ENCODE results near the gene POLR3G.

The POLR3G gene

DNA sequence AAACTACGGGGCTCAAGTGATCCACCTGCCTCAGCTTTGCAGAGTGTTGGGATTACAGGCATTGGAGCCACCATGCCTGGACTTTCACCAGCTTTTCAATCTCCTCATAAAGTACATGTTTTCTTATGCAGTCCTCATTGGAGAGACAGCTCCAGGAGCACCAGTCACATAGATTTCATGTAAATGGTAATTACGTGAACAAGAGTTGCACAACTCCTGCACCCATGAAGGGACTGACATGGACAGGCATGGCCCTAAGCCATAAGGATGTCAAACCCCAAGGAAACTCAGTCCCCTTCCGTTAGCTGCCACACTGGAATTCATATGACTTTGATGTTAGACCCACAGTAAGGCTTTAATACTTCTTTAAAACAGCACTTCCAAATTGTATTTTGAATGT lies 76.3 kb downstream of the POLR3G start:
- no peak for DNase-seq (ENCODE audit: low read depth in 2 of 2)

- DNase-seq (ENCODE audit: low read depth in 2 of 2) = no peak
Observed at GRCh38 chr5:90551376-90551775, 76.7 kb downstream of the POLR3G start.

DNA sequence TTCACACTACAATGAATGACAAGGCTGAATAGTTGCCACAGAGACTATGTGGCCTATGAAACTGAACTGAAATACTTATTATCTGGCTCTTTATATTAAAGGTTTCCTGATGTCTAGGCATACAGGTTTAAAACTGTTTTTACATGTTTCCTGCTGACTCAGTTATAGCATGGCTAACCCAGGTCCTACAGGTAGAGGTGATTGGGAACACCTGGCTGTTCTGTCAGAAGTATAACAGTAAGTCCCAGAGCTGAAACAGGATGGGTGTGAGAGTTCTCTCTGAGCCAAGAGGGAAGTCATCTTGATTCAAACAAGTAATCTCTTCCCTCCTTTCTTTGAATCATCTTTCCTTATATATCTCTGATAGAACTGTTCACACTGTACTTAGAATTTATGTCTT lies 79.0 kb downstream of the POLR3G start:
- DNase-seq (ENCODE audit: low read depth in 2 of 2) = no peak

DNA sequence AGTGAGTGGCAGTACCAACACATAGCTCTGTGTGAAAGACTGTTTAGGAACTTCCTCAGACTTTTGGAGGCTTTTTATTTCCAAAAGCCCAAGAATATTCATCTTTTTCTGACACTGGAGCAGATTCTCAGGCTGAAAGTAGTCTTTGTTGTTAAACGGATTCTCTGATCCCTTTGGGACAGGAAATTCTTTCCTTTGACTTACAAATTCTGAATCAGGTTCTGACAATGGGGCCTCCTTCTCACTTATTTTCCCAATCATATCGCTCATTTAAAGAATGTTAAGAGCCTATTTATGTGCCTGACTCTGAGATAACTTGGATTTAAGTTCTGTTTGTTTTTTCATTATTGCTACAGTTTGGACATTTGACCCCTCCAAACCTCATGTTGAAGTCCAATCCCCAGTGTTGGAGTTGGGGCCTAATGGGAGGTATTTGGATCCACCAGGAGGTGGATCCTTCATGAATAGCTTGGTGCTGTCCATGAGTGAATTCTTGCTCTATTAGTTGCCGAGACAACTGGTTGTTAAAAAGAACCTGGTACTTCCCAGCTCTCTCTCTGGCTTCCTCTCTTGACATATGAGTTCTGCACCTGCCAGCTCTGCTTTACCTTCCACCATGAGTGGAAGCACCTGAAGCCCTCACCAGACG lies 79.8 kb downstream of the POLR3G start:
- no peak for DNase-seq (ENCODE audit: low read depth in 2 of 2)

- no peak for DNase-seq (ENCODE audit: low read depth in 2 of 2)
Observed at GRCh38 chr5:90555666-90556065, 81.0 kb downstream of the POLR3G start.

DNA sequence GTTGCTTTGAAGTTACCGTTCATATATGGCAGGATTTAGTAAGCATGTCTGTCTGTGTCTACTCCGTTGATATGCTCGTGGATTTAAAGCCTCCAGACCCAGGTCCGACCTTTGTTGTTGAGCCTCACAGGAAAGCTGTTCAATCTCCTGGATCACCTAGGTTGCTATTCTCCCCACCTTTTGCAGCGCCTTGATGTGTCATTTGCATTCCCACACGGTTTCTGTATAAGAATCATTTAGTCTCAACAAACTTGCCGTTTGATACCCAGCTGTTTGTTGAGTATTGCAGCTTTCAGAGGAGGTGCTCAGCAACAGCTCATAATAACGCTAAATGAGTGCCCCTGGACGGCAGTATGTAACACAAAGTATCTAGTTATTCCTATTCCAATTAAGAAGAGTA lies 82.7 kb downstream of the POLR3G start:
- no peak for DNase-seq (ENCODE audit: low read depth in 2 of 2)

DNA sequence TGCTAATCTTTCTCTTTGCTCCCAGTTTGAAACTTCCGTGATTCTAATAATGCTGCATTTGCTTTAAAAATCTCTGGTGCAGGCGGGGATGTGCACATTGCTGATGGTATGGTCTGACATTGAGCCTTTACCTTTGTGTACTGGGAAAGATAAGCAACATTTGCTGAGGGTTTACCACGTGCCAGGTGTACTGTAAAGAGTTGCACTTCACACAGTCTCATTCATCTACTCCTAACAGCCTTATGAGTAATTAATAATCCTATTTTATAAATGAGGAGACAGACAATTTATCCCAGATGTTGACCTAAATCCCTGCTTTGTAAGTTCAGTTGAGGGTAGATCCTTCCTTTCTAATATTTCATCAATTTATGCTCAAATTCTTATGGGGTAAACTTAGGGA lies 83.2 kb downstream of the POLR3G start:
- no peak for DNase-seq (ENCODE audit: low read depth in 2 of 2)

- DNase-seq (ENCODE audit: low read depth in 2 of 2) = no peak
Observed at GRCh38 chr5:90558344-90559192, 83.9 kb downstream of the POLR3G start, which contains the start of gene ADGRV1. TSS of gene ADGRV1 (plus strand) at chr5:90558797. CDS start at chr5:90558896, 99 bp downstream.

DNA sequence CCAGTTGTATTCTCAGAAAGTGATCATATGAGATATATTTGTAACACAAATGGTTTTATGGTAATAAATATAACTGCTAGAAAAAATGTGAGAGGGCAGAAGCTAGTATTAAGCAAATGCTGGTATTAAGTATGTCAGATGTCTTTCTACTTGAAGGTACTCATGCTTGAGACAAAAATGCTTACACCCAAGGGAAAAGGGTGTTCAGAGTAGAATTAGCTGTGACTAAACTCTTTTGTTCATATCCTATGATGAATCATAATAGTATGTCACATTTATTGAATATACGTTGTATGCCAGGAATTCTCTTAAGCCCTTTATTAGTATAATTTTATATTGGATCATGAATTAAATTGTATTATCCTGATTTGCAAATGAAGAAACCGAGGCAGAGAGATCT lies 86.1 kb downstream of the POLR3G start:
- DNase-seq (ENCODE audit: low read depth in 2 of 2) = no peak

- no peak for DNase-seq (ENCODE audit: low read depth in 2 of 2)
Observed at GRCh38 chr5:90561766-90562165, 87.1 kb downstream of the POLR3G start.

DNA sequence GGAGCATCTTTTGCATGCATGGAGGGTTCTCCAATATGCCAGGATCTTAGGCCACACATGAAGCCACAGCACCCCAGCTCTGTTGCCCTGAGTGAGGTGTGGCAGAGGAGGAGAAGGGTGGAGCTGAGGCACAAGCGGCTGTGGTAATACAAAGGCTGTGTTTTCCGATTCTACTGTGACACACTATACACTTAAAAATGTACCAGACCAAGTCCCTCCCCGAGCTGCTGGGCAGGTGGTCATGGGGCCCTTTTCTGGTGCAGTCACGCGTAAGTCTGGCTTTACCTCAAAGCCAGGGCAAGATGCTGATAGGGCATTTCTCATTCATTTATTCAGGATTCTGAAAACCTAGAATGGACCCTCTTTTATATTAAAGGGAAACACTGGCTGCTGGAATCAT lies 87.7 kb downstream of the POLR3G start:
- no peak for DNase-seq (ENCODE audit: low read depth in 2 of 2)

DNA sequence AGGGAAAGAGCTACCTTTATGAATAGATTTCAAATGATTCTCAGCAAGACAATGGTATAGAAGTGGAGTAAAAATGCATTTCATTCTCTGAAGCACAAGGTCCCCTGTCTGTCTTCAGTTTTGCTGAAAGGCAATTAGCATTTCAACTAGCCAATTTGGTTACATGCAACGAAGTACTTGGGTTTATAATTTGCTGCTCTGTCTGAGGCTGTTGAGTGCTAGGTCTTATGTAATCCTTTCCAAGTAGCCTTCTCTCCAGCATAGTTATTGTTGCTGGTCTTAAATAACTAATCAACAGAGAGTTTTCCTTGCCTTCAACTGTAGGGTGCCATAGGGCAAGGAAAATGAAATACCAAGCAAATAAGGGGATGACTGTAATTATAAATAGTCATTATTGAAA lies 88.4 kb downstream of the POLR3G start:
- no peak for DNase-seq (ENCODE audit: low read depth in 2 of 2)
